AG08396 (cell line): ENCODE data around the gene N4BP3.
"Not testable (repeated sequence)": the region's sequence is repeated elsewhere in the genome, so short reads cannot be mapped to it uniquely, and the experiment has no call there.

Experiments used
- DNase-seq: peaks from one replicate; pipeline ENCODE4 v3.0.0; 2012; ENCODE audit warnings: low spot score, mixed read lengths

The N4BP3 gene

DNA sequence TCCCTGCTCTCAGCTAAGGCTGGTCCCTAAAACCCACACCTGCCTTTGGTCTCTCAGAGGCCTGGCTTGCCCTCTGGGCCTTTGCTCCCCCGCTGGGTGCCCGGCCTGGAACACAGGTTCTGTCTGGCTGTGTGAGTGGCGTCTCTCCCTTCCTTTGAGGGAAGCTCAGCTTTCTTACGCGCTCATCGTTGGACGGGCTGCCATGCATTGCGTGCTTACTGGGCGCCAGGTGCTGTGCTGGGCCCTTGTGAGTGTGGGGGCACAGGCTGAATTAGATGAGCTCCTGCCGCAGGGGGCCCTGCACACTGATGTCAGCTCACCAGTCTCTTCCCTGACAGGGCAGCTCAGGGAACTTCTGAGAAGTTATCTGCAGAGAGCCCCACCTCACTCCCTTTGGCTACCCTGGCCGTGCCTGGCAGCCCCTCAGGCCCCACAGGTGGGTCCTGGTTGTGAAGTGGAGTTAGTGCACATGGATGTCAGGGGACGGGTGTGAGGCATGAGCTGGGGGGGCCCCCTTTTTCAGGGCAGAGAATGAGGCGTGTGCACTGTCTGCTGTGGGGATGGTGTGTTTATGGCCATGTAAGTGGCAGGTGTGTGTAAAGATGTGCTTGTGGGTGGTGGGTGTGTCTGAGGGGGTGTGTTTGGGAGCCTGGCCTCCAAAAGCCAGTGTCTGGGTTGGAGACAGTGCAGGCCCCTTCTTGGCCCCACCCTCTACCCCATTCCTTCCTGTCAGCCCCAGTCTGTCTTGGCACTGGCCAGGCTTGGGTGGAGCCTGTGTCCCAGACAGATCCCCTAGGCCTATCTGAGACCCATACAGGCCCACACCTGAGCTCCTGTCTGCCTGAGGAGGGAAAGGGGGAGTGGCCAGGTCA, 10.0 kb downstream of the N4BP3 start:
- no peak for DNase-seq

DNA sequence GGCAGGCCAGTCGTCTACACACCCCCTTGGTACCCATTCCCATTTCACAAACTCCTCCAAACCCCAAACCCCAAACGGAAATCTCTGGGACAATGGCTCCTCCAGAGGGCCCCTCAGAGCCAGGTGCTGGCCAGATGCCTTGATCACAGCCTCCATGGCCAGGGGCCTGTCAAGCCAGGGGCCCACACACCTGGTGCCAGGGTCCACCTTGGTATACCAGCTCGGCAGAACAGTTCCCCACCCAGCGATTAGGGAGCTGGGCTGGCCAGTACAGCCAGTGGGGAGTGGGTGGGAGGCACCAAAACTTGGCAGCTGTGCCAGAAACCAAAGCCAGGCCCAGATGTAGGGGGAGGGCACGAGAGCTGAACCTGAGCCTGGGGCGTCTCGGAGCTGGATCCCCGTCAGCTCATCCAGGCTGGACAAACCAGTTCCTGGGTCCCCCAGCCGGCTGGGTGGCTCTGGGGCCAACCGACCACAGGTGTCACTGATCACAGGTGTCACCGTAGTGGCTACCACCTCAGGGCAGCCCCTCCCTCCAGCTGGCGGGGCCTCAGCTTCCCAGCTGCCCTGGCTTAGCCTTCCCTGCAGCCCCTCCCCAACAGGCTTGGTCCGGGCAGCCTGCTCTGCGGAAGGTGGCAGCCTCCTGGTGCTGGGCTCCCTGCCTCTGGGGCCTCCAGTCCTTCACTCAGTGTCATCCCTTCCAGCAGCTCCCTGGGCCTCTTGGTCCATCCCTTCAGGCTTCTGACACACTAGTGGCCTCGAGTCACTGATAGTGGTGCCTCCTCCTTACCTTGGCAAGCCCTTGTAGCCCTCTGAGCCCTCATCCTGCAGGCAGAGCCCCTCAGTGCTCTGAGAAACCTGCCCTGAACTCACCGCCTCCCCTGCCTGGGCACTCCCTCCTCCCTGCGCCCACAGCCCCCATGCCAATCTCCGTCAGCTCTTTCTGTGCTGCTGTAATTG, 10.9 kb downstream of the N4BP3 start:
- DNase-seq: no peak

DNA sequence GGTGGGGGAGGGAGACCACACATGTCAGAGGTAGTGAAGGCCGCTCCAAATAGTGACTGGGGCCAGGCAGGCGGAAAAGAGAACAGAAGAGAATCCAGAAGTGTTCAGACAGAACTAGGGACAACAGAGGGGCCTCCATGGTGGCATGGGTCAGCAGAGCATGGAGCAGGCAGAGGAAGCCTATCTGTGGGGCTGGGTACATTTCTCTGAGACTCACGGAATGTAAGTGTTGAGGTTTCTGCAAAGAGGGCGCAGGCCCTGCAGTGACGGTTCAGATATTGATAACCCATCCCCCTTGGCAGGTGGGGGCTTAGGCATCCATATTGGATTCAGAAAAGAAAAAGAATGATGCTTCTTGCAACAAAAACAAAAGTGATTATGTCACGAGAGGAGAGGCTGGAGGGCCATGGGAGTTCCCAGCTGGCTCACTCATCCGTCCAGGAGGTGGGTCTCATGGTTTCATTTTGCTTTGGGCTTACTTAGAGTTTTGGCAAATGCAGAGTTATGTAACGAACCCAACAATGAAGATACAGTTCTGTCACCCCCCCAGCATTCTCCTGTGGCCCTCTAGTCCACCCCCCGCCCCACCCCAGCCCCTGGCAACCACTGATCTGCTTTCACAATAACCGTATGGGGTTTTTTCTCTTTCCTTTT, 12.0 kb downstream of the N4BP3 start:
- no peak for DNase-seq

DNA sequence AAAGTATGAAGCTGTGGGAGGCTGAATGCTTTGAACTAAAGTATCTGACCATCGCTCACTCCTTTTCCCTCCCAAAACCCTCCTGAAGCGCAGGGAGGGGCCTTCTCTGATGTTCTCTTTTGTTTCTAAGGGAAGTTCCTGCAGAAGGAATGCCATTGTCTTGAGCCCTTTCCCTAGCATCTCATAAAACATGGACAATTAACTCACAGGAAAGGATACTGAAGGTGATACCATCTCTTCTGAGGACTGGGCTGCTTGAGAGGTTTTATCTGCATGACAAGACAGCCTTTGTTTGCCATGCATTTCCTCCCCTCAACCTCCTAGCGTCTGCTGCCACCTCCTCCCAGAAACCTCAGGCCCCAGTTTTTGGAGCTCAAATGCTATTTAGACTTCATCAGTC, 13.2 kb downstream of the N4BP3 start:
- no peak for DNase-seq

DNA sequence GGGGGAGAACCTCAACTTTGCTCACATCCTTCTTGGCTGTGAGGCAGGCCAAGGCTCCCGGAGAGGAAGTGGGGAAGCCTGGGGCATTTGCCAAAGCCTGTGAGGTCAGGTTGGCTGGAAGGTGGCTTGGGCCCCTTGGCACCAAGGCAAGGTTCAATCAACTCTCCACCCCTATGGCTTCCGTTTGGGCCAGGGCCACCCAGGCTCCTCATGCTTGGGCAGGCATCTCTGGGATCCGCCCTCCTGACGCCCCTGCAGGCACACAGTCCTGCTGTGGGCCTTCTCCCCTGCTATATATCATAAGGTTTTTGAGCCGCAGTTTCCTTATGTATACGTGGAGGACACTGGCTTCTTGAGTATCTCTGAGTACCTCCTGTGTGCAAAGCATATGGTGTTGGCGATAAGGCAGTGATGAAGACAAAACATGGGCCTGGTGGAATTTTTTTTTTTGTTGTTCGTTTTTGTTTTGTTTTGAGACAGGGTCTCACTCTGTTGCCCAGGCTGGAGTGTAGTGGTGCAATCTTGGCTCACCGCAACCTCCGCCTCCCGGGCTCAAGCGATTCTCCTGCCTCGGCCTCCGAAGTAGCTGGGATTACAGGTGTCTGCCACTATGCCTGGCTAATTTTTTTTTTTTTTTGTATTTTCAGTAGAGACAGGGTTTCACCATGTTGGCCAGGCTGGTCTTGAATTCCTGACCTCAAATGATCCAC, 14.1 kb downstream of the N4BP3 start:
- not testable (repeated sequence) for DNase-seq

DNA sequence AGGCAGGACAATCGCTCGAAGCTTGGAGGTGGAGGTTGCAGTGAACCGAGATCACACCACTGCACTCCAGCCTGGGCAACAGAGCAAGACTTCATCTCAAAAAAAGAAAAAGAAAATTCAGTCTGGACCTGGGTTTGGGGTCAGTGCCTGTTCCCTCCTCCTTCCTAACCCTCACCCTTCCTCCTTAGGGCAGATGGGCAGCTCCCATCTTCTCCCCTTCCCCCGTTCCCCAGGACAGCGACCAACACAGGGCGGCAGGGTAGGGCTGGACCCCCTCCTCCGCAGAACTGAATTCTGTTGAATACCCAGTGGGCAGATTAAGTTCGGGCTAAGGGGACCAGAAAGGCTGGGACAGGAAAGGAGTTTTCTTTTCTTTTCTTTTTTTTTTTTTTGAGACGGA, 16.0 kb downstream of the N4BP3 start:
- no peak for DNase-seq

DNA sequence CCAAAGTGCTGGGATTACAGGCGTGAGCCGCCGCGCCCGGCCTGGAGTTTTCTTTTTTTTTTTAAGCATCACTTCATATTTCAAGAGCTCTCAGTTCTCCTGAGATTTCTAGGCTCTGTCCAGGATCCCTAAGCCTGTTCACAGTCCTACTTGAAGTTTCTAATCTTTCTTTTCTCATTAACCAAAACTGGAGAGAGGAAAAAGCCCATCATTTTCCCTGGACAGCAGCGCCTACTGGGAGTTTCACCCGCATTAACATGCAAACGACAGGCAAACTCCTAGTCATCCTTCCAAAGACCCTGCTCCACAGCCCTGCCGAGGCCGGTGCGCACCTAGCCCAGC, 16.9 kb downstream of the N4BP3 start:
- not testable (repeated sequence) for DNase-seq

DNA sequence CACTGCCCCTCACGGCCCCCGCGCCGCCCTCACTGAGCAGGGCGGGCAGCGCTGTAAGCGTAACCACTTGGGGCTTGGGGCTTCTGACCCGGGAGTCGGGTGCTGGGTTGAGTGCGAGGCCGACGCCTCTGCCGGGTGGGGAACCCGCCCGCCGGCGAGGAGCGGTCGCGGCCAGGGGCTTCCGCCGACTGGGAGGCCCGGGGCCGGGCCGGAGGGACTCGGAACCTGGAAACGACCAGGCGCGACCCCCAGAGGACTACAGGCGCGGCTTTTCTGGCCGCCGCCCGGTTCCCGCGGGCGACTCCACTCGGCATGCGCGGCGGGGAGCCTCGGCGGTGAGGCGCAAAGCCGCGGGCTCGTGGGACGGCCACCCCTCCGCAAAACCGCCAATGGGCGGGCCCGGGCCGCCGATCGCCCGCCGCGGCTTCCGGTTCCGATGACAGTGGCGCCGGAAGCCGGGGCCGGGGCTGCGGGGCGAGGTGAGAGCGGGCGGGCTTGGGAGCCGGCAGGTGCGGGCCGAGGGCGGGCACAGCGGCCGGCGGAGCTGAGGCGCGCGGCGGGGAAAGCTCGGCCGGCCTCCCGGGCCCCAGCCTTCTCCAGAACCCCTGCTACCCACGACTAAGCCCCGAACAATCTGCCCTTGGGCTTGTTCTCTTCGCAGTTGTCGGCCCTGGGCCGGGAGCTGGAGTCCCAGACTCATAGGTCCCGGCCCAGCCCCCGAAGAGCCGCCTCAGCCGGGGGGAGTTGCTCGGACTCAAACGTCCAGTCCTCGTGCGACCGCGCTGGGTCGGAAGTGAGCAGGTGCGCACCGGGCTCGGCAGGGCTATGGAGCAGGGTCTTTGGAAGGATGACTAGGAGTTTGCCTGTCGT, 17.5 kb downstream of the N4BP3 start, which contains the start of gene RMND5B:
RMND5B (plus strand) TSS at position 439 of the 870 bp plus-strand sequence. CDS start 7,106 bp downstream, outside the sequence.
- DNase-seq: peak; percentile 97

DNA sequence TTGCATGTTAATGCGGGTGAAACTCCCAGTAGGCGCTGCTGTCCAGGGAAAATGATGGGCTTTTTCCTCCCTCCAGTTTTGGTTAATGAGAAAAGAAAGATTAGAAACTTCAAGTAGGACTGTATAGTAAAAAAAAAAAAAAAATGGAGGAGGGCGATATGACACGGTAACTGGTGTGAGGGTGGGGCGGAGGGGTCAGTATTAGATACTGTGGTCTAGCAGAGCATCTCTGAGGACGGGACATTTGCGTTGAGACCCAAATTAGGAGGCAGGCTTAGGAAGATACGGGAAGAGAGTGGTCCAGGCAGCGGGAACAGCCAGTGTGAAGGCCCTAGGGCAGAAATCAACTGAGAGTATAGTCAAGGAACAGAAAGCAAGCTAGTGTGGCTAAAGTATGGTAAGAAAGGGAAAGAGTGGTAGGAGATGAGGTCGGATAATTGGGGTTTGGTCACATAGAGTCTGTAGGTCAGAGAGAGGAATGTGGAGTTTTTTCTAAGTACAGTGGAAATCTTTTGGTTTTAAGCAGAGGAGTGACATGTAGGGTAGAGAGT, 18.2 kb downstream of the N4BP3 start:
- no peak for DNase-seq

DNA sequence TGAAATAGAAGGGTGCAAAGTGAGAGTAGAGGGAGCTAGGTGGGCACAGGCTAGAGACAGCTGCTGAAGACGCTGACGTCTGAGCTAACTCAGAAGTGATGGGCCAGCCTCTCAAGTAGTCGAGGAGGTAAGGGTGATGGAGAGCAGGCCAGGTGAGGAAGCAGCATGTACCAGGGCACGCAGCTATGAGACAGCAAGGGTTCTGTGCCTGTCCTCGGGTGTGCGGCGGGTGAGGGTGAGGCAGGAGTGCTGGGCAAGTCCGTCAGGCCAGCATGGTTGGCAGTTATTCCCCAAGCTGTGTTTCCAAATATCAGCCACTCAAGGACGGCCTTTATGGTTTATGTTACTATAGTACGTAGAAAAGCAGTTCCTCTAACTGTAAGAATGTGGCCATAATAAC, 23.7 kb downstream of the N4BP3 start:
- DNase-seq: no peak

DNA sequence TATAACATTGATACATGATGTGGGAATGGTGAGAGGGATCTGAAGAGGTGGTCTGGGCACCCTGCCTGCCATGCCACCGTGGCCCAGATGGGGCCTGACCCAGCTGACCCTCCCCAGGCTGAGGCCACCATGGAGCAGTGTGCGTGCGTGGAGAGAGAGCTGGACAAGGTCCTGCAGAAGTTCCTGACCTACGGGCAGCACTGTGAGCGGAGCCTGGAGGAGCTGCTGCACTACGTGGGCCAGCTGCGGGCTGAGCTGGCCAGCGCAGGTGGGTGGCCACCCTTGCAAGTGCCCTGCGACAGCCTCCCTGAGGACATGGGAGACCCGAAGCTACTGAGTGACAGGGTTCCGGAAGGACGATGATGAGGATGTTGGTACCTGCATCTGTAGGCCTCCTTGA, 24.7 kb downstream of the N4BP3 start:
- DNase-seq: no peak

DNA sequence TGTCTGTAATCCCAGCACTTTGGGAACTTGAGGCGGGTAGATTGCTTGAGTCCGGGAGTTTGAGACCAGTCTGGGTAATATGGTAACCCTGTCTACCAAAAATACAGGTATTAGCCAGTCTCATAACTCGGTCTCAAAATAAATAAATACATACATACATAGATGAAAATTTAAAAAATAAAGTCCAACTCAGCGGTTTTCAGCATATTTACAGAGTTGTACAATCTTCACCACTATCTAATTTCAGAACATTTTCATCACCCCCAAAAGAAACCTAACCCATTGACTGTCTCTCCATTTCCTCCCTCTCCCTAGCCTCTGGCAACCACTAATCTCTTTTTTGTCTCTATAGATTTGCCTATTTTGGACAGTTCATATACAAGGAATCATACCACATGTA, 28.2 kb downstream of the N4BP3 start:
- DNase-seq: no peak

DNA sequence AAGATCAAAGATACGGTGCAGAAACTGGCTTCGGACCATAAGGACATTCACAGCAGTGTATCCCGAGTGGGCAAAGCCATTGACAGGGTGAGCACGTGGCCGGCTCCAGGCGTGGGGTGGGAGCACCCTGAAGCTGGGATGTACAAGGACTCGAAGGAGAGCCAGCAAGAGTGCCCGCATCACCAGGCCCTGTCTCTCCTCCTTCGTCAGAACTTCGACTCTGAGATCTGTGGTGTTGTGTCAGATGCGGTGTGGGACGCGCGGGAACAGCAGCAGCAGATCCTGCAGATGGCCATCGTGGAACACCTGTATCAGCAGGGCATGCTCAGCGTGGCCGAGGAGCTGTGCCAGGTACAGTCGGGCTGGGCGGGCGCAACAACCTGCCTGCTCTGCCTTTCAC, 29.3 kb downstream of the N4BP3 start:
- no peak for DNase-seq

DNA sequence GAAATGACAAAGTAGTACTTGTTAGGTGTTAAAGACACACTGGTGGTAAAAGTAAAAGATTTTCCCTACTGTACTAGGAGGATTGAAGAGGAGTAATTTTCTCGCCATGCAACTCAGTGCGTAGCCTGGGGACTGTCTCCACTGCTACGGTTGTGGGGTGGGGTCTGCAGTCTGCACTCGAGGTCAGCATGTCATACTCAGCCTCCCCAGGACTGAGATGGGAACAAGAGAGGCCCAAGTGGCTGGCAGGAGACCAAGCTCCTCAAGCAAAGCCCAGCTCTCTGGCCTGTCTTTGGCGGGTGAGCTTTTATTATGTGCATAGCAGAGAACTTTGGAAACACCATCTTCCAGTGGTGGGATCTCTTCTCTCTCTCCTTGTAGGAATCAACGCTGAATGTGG, 29.9 kb downstream of the N4BP3 start:
- DNase-seq: no peak

DNA sequence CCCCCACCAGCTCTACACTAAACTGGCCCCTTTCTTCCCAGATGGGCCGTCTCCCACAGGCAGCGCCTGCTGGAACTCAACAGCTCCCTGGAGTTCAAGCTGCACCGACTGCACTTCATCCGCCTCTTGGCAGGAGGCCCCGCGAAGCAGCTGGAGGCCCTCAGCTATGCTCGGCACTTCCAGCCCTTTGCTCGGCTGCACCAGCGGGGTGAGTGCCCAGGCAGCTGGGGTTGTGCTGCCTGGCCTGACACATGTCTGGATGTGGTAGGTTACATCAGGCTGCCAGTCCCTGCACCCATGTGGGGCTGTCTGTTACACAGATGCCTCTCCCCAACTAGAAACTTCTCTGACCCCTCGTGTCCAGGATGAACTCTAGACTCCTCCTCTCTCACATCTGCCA, 30.6 kb downstream of the N4BP3 start:
- peak; percentile 51 for DNase-seq

DNA sequence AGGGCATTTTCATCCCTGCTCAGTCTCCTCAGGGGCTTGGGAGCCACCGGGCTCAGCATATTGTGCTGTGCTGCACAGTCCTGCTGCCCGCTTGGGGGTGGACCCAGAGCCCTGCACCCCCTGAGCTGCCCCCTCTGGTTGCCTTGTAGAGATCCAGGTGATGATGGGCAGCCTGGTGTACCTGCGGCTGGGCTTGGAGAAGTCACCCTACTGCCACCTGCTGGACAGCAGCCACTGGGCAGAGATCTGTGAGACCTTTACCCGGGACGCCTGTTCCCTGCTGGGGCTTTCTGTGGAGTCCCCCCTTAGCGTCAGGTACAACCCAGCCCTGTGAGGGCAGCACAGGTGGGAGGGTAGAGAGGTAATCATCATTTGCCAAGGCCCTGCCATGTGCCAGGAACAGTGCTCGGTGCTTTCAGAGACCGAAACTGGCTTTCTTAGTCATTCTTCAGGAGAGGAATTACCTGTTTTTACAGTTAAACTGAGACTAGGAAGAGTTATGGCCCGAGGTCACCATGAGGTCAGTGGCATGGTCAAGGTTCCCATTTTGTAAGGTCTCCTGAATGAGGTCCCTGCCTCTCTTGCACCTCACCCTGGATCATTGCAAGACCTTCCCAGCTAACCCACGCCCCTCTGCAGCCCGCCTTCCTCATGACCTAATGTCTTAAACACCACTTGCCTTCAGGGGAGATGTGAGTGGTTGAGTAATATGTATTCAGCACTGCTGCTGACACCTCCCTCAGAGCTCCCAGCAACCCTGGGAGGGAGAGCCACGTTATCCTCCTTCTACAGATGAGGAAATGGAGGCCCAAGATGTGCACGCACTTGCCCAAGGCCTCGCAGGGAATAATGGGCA, 32.9 kb downstream of the N4BP3 start:
- DNase-seq: peak; percentile 60

DNA sequence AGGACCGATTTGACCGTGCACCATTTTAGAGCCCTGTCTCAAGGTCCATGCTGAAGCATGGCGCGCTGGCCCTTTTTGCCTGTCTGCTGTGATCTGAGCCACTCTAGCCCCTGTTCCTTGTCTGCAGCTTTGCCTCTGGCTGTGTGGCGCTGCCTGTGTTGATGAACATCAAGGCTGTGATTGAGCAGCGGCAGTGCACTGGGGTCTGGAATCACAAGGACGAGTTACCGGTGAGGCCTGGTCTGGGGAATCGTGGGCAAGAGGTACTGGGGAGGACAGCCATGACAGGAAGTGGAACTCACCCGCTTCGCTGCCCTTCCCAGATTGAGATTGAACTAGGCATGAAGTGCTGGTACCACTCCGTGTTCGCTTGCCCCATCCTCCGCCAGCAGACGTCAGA, 34.1 kb downstream of the N4BP3 start:
- DNase-seq: no peak

DNA sequence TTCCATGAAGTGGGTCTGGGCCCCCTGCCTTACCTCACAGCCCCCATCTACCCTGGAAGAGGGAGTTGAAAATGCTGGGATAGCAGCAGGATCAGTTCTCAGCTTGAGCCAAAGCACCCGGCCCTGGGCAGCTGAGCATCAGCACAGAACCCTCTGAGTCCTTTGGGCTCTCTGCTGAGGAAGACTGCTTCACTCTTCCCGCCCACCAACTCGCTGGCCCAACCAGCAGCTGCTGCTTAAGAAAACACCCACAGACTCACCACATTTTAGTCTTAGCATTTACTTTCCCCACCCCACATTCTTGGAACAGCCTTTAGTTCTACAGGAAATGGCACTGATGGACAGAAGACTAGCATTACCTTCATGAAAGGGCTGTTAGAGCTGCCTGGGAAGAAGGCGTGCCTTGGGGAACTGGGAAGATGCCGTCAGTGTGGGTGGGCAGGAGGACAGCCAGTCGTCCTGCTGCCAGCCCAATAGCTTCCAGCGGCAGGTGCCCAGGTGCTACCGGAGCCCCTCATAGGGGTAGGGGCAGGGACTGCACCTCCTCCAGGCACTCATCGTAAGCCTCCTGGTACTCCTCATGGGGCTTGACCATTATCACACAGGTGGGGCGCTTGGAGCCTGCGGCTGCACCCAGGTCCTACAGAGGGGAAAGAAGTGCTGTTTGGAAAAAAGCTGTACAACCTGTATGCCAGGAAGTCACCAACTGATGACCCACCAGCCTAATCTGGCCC, 36.0 kb downstream of the N4BP3 start:
- no peak for DNase-seq
